NCI-H82 treated with DMSO at 0.1 percent for 48 hours (cell line): ENCODE data around the gene PHYHD1.
A peak's percentile ranks its signal among the peaks of the same experiment; 100 is the strongest.
"Not testable (repeated sequence)": the region's sequence is repeated elsewhere in the genome, so short reads cannot be mapped to it uniquely, and the experiment has no call there.

Experiments used
- DNase-seq: peaks from one replicate; lab custom pipeline; 2025; ENCODE audit not compliant: unreplicated experiment; lab: John Stamatoyannopoulos, UW

Gene PHYHD1

DNA sequence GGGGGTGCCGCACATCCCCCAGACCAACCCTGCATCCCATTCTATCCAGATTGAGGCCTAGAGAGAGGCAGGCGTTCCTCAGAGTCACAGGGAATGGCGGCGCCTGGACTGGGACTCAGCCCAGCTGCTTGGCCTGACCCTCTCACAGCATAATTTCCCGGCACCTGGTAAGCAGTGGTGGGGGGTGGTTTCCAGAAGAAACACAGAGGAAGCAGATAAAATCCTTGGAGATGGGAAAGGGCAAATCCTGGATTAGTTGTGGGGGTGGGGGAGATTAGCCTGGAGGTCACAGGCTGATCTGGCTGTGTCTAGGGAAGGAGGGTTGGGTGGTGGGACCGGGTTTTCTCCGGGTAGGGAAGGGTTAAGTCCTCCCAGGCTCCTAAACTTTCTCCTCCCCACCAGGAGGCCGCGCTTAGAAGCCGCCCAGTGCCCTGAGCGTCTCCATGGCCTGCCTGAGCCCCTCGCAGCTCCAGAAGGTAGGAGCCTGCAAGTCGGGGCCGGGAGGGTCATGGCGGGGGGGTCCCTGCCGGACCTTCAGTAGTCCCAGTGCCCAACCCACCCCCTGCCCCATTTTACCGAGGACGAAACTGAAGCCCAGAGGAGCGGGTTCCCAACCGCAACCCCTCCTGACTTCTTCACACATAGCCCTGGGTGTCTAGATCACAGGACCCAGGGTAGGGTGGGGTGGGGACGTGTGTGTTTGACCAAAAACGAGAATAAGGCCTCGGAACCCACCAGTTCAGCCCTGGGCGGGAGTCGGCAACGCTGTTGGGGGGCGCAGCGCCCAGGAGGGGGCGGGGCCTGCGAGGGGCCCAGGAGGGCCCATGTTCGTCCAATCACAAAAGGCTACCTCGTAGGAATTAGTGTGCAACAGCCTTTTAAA, 1.3 kb downstream of the PHYHD1 start:
- peak; percentile 96 for DNase-seq

GRCh38 chr9:128923493-128923883, 2.7 kb downstream of the PHYHD1 start:
- peak; percentile 56 for DNase-seq

- peak; percentile 39 for DNase-seq
Observed at GRCh38 chr9:128927731-128928411, 7.1 kb downstream of the PHYHD1 start.

- no peak for DNase-seq
Observed at GRCh38 chr9:128928624-128929023, 7.8 kb downstream of the PHYHD1 start.

GRCh38 chr9:128929560-128929959, 8.8 kb downstream of the PHYHD1 start:
- no peak for DNase-seq

DNA sequence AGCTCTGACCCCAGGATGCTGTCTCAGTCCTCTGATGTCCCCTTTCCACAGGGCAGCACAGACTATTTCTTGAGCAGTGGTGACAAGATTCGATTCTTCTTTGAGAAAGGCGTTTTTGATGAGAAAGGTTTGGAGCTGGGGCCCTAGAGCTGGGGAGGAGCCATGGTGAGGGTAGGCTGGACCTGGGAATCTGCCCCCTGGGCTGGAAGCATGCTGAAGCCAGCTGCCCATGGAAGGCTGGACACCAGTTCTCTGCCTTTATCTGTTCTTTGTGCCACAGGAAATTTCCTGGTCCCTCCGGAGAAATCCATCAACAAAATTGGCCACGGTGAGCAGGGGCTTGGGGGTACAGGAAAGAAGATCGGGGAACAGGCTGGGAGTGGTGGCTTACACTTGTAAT, 12.9 kb downstream of the PHYHD1 start:
- no peak for DNase-seq

- no peak for DNase-seq
Observed at GRCh38 chr9:128936171-128936865, 15.5 kb downstream of the PHYHD1 start.

DNA sequence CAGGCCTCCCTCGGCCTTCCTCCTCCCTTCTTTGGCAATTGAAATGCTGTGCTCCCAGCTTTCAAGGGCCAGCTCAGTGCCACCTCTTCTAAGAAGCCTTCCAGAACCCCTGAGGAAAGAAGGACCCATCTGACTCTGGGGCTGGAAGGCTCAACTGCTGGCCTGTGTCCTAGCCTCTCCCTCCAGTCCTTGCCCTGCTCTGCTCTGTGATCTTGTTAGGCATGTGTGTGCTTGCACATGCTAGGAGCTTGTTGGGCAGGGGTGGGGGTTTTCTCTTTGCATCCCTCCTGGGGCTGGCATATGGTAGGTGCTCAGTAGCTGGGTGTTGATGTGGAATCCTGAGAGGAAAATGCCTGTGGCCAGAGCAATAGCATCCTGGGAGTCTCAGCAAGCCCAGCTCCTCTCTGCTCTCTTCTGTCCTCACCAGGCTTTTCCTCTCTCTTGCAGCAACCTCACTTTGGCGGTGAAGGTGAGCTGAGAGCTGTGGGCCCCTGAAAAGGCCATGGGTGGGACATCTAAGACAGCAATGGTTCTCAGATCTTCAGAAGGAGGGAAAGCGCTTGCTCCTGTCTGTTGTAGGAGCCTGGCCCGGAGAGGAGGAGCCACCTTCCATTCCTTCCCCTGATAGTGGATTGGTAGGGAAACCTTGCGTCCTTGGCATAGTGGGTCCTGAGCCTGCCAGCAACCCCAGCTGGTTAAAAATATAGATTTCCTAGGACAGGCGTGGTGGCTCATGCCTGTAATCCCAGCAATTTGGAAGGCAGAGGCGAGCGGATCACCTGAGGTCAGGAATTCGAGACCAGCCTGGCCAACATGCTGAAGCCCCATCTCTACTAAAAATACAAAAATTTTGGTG, 16.8 kb downstream of the PHYHD1 start:
- peak; percentile 4 for DNase-seq

- no peak for DNase-seq
Observed at GRCh38 chr9:128940271-128940921, 19.6 kb downstream of the PHYHD1 start.

DNA sequence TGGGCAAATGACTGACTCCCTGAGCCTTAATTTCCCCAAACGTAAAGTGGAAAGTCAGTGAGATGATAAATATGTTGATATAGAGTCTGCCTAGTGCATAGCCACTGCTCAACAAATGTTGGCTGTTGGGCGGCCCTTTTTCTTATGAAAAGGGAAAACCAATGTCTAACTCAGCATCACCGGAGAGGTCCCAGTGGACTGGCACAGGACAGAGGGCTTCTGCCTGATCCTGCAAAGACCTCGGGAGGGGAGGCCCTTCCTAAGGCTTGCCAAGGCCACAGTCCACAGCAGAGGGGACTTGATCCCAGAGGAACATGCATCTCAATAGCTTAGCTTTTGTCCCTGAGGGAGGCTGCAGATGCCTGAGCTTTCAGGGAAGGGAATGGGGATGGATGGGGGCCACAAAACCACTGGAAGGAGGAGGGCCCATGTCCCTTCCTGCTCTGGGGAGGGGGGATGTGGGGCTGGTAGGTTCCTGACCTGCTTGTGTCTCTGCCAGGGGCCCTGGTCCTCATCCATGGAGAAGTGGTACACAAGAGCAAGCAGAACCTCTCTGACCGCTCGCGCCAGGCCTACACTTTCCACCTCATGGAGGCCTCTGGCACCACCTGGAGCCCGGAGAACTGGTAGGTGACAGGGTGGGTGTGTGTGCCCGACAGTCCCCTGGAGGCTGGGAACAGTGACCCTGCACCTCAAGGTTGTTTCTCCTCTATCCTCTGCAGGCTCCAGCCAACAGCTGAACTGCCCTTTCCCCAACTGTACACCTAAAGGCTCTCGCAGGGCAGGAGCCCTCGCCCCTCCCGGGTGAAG, 20.4 kb downstream of the PHYHD1 start:
- no peak for DNase-seq

- no peak for DNase-seq
Observed at GRCh38 chr9:128943832-128944620, 23.2 kb downstream of the PHYHD1 start.

- DNase-seq: not testable (repeated sequence)
Observed at GRCh38 chr9:128944966-128945365, 24.2 kb downstream of the PHYHD1 start.

DNA sequence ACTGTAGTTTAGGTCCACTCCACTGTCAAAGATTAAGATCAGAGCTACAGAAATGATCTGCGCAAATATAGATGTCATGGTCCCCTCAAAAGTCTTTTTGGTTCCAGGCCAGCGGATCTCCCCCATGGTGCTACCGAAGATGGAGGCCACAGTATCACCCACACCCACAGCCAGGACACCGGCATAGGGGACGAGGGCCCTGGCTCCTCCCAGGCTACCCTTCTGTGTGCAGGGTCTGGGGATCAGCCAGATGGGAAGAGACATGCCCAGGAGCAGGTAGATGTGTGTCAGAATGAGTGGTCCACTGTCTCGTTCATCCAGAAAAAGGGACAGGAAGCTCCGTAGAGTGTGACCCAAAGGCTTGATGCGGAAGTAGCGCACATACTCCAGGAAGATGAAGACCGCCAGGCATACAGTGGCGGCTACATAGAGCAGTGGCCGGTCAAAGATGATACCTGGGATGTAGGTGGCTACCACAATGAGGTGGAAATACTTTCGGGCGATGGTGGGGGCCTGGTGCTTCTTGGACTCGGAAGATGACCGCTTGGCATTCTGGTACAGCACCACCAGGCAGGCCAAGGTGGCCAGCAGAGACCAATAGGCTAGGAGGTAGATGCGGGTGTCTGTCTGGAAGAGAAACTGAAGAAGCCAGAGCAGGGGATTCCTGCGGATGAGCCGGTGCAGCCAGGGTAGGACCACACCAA, 25.2 kb downstream of the PHYHD1 start:
- DNase-seq: no peak

GRCh38 chr9:128946571-128947276, 25.9 kb downstream of the PHYHD1 start:
- DNase-seq: no peak

DNA sequence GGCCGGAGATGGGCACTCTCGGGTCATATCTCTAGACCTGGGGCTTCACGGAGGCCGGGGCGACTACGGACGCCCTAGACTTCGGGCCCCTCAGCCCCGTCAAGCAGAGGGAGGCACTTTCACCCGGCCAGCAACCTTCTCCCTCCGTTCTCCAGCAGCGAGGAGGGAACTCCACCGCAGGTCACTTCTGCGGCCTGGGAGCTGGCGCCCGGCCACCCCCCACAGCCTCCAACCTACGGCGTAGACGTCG, 26.4 kb downstream of the PHYHD1 start:
- DNase-seq: no peak

DNA sequence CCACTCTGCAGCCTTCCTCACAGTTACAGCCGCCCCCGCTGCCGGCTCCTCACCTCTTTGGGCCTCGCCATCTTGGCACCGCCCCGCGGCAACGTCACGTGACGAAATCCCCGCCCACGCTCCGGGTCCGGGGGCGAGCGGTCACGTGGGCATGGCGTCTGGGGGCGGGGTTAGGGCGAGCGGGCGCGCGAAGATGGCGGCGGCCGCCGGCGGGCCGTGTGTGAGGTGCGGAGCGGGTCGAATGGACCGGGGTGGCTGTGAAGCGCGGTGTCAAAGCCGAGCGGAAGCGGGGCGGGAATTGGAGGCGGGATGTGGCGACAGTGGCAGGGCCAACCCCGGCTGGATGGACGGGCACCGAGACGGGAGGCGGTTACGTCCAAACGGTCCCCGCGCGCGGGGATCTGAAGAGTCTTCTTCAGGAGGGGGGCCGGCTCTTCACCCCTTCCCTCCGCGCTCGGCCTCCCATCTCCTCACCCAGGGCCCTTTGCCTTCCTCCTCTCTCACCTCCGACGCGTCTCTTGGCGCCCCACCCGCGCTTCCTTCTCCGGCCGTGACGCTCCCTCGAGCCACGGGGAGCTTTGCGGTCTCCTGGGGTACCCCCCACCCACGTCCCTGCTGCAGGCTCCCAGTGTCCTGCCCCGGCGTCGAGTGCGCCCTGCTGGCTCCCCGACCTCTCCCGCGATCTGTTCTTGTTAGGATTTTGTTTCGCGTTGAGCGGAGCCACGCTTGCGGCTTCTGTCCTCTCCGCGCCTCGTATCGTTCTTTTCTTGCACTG, 26.9 kb downstream of the PHYHD1 start, which contains the start of the genes DOLK and NUP188:
Gene DOLK (minus strand): TSS at position 77 of the 775 bp plus-strand sequence. CDS start 300 bp downstream, outside the sequence.
Gene NUP188 (plus strand): TSS at position 173 of the 775 bp plus-strand sequence. CDS start 21 bp downstream, at position 194.
- DNase-seq: peak; percentile 51

DNA sequence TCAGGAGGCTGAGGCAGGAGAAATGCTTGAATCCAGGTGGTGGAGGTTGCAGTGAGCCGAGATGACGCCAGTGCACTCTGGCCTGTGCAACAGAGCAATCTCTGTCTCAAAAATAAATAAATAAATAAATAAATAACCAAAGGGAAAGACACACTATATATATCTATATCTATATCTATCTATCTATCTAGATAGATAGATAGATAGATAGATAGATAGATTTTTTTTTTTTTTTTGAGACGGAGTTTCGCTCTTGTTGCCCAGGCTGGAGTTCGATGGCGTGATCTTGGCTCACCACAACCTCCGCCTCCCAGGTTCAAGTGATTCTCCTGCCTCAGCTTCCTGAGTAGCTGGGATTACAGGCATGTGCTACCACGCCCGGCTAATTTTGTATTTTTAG, 40.6 kb downstream of the PHYHD1 start:
- DNase-seq: not testable (repeated sequence)
